NK-92 (cell line): Measurements from ENCODE around the gene IQCB1.
"Not testable (repeated sequence)": the region's sequence is repeated elsewhere in the genome, so short reads cannot be mapped to it uniquely, and the experiment has no call there.

Source experiments
- DNase-seq: peaks from one replicate; lab custom pipeline; 2025; ENCODE audit not compliant: unreplicated experiment; lab: John Stamatoyannopoulos, UW

Gene IQCB1, protein sequence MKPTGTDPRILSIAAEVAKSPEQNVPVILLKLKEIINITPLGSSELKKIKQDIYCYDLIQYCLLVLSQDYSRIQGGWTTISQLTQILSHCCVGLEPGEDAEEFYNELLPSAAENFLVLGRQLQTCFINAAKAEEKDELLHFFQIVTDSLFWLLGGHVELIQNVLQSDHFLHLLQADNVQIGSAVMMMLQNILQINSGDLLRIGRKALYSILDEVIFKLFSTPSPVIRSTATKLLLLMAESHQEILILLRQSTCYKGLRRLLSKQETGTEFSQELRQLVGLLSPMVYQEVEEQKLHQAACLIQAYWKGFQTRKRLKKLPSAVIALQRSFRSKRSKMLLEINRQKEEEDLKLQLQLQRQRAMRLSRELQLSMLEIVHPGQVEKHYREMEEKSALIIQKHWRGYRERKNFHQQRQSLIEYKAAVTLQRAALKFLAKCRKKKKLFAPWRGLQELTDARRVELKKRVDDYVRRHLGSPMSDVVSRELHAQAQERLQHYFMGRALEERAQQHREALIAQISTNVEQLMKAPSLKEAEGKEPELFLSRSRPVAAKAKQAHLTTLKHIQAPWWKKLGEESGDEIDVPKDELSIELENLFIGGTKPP

GRCh38 chr3:121834671-121835464 lies at the start of gene IQCB1, which contains the start of gene EAF2:
Gene IQCB1, minus strand, starts transcription at chr3:121835060. Its CDS starts 6,100 bp downstream, at chr3:121828960.
Gene EAF2, plus strand, starts transcription at chr3:121835209. Its CDS starts 77 bp downstream, at chr3:121835286.
- peak; percentile 61 for DNase-seq

GRCh38 chr3:121883507-121883906 lies 48.6 kb upstream of the IQCB1 start:
- DNase-seq, result no peak

DNA sequence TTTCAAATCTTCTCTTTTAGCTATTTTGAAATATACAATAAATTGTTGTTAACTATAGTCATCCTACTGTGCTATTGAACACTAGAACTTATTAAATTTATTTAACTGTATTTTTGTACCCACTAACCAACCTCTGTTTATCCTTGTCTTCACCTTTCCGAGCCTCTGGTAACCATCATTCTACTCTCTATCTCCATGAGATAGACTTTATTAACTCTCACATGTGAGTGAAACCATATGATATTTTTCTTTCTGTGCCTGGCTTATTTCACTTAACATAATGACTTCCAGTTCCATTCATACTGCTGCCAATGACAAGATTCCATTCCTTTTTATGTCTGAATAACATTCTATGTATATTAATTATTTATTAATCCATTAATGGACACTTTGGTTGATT lies 43.6 kb upstream of the IQCB1 start:
- DNase-seq, result no peak

- DNase-seq, result no peak
These were observed 36.6 kb upstream of the IQCB1 start for GRCh38 chr3:121871430-121871829.

DNA sequence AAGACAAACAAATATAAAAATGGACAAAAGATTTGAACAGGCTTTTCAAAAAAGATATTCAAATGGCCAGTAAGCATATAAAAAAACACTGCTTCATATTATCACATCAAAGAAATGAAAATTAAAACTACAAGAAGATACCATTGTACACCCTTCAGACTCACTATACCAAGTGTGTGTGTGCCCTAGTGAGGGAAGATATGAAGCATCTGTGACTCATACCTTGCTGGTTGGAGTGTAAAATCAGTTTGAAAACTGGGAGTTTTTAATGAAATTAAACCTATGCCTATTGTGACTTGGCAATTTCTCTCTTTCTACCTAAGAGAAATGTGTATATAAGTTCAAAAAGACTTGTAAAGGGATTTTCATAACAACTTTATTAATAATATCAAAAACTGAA lies 35.9 kb upstream of the IQCB1 start:
- DNase-seq, result no peak

- no peak for DNase-seq
These were observed 34.9 kb upstream of the IQCB1 start for GRCh38 chr3:121869736-121870135.

DNA sequence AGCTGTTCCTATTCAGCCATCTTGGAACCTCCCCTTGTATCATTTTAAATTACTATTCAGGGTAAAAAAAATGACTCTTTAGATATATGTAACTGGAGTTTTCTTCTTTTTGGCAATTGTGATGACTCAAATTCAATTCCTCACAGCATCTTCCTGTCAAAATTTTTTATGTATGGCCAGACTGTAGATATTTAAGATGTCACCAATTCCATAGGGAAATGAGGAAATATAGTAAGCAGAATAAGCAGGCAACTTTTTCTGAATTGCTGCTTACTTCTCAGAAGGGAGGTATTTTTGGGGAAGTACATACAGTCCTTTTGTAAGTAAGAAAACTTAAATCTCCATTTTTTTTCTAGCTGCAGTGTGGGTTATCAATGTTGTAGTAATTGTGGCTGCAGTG lies 28.9 kb upstream of the IQCB1 start:
- no peak for DNase-seq

DNA sequence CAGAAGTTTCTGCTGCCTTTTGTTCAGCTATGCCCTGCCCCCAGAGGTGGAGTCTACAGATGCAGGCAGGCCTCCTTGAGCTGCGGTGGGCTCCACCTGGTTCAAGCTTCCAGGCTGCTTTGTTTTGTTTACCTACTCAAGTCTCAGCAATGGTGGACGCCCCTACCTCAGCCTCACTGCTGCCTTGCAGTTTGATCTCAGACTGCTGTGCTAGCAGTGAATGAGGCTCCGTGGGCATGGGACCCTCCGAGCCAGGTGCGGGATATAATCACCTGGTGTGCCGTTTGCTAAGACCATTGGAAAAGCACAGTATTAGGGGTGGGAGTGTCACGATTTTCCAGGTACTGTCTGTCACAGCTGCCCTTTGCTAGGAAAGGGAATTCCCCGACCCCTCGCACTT lies 28.4 kb upstream of the IQCB1 start:
- not testable (repeated sequence) for DNase-seq

DNA sequence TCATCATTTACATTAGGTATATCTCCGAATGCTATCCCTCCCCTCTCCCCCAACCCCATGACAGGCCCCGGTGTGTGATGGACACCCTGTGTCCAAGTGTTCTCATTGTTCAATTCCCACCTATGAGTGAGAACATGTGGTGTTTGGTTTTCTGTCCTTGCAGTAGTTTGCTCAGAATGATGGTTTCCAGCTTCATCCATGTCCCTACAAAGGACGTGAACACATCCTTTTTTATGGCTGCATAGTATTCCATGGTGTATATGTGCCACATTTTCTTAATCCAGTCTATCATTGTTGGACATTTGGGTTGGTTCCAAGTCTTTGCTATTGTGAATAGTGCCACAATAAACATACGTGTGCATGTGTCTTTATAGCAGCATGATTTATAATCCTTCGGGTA lies 22.9 kb upstream of the IQCB1 start:
- DNase-seq, result not testable (repeated sequence)

- no peak for DNase-seq
These were observed 20.7 kb upstream of the IQCB1 start for GRCh38 chr3:121855555-121855954.

GRCh38 chr3:121852256-121852655 lies 17.4 kb upstream of the IQCB1 start:
- DNase-seq, result no peak

GRCh38 chr3:121844892-121845291 lies 10.0 kb upstream of the IQCB1 start:
- DNase-seq, result no peak

GRCh38 chr3:121839962-121840361 lies 5.1 kb upstream of the IQCB1 start:
- no peak for DNase-seq

DNA sequence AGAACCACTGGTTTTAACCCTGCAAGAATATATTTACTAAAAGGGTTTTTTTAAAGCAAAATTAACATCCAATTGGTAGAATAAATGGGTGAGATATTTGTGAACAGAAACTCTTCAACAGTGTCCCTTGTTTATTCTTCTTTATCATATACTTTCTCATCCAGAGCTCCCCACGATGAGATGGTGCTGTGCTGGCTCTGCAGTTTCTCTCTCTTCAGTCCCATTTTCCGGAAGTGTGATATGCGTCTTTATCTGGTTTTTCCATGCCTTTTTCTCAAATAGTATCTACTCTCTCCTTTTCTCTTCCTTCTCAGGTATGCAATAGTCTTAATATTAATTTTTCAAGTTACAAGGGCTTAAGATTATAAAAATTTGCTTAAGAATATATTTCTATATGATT lies 1.6 kb upstream of the IQCB1 start:
- no peak for DNase-seq

GRCh38 chr3:121836064-121836463 lies 1.2 kb upstream of the IQCB1 start:
- DNase-seq, result no peak

DNA sequence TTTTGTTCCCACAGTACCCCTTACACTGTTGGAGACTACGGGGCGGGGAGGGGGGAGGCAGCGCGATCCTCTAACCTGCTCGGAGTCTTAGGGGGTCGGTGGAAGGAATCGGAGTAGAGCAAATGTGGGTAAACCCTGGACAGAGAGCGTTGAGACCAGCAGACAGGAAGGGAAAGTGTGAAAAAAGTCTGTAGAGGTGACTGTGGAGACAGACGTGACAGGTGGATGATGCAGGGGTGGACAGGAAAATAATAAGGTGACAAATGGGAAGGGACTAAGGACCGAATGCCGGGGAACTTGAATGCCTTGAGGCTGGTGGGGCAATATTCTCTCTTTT lies 573 bp upstream of the IQCB1 start:
- no peak for DNase-seq

- DNase-seq, result no peak
These were observed 646 bp downstream of the IQCB1 start for GRCh38 chr3:121834157-121834670.

DNA sequence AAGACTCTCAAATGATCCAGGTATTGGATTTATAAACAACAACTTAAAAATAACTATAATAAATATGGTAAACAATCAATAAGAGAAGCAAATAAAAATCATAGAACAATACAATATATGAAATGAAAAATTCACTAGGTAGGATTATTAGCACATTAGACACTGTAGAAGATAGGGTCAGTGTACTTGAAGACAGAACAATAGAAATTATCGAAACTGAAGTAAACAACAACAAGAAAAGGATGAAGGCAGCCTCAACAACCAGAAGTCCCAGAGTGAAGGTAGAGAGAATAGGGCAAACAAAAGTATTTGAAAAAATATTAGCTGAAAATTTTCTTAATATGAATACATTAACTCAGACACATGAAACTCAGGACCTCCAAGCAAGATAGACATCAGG lies 11.9 kb downstream of the IQCB1 start:
- DNase-seq, result no peak

- no peak for DNase-seq
These were observed 13.2 kb downstream of the IQCB1 start for GRCh38 chr3:121821421-121822199.

DNA sequence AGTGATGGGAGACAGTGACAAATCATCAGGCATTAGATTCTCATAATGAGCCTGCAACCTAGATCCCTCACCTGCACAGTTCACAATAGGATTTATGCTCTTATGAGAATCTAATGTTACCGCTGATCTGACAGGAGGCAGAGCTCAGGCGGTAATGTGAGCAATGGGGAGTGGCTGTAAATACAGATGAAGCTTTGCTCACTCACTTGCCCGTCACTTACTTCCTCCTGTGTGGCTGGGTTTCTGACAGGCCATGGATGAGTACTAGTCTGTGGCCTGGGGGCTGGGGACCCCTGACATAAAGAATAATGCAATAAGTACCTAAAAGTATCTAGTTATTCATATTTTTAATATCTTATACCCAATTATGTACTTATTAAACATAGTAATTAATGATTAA lies 15.6 kb downstream of the IQCB1 start:
- no peak for DNase-seq

- DNase-seq, result no peak
These were observed 16.3 kb downstream of the IQCB1 start for GRCh38 chr3:121818578-121818977.
